Gastroesophageal sphincter (tissue), 3 donors: ENCODE data around the gene DMRTB1.

Experiments
- POLR2A ChIP-seq, 2 donors: fragments of 450-650 bp; IDR thresholded peaks; one replicate each; pipeline ENCODE4 v1.6.1; 2017; ENCODE audit warnings: antibody characterized with exemption in 2 of 2, mild to moderate bottlenecking in 2 of 2, moderate library complexity in 1 of 2
- POLR2AphosphoS5 ChIP-seq: sonication (generic); formaldehyde crosslinking; IDR thresholded peaks from one replicate; pipeline ENCODE4 v1.6.1; 2017; ENCODE audit warnings: antibody characterized with exemption
- TF ChIP-seq, protein P1 (sequence below), 4 experiments: fragments of 200-600 bp in 2 of 4; fragments of 450-650 bp in 2 of 4; sonication (generic) in 1 of 4; IDR thresholded peaks; one replicate each; pipeline ENCODE4 v1.5.1; 2017 to 2019; ENCODE audit warnings: antibody characterized with exemption in 4 of 4, mild to moderate bottlenecking in 2 of 4, moderate library complexity in 2 of 4

DNA sequence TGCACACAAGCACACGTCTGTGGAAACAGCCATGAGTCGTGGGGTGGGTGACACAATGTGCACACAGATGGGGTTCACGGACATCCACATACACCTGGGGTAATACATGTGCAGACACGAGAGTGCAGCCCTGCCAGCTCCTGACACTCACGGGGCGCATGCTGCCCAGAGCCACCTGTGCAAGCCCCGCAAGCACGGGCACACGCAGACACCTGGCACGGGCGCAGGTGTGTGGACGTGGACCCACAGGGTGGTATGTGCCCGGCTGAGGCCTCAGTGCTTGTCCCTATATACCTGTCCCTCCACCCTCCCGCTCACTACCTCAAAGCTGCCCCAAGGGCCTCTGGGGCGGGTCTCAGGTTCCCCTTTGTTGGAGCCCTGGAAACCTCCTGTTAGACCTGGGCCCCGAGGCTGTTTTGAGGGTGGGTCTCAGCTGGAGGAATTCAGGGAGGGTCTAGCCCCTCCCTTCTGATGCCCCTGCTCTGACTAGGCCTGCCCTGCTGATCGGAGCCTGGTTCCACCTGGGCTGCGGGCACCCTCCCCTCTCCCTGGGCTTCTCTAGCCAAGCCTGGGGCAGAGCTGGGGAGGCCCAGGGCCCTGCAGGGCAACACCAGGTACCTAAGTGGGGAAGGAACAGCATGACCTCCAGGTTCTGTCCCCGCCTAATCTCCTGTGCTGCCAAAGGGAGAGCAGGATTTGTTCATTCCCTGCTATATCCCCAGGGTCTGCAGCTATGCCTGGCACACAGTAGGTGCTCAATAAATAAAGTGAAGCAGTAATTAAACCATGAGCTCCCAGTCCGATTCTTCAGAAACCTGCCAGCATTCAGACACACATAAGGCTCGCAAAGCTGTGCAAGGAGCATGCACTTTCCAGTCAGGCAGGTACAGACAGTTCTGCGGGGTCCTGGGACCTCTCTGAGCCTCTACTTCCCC, 49.1 kb downstream of the DMRTB1 start:
- TF ChIP-seq, protein P1, sequence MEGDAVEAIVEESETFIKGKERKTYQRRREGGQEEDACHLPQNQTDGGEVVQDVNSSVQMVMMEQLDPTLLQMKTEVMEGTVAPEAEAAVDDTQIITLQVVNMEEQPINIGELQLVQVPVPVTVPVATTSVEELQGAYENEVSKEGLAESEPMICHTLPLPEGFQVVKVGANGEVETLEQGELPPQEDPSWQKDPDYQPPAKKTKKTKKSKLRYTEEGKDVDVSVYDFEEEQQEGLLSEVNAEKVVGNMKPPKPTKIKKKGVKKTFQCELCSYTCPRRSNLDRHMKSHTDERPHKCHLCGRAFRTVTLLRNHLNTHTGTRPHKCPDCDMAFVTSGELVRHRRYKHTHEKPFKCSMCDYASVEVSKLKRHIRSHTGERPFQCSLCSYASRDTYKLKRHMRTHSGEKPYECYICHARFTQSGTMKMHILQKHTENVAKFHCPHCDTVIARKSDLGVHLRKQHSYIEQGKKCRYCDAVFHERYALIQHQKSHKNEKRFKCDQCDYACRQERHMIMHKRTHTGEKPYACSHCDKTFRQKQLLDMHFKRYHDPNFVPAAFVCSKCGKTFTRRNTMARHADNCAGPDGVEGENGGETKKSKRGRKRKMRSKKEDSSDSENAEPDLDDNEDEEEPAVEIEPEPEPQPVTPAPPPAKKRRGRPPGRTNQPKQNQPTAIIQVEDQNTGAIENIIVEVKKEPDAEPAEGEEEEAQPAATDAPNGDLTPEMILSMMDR (IDR thresholded peaks at IDR 0.05): no peak
- no peak for TF ChIP-seq POLR2A (IDR thresholded peaks at IDR 0.05)
- TF ChIP-seq POLR2AphosphoS5: no peak
